Measurements from ENCODE around the gene B3GNT9.
A peak's percentile ranks its signal among the peaks of the same experiment; 100 is the strongest.

B3GNT9 gene

DNA sequence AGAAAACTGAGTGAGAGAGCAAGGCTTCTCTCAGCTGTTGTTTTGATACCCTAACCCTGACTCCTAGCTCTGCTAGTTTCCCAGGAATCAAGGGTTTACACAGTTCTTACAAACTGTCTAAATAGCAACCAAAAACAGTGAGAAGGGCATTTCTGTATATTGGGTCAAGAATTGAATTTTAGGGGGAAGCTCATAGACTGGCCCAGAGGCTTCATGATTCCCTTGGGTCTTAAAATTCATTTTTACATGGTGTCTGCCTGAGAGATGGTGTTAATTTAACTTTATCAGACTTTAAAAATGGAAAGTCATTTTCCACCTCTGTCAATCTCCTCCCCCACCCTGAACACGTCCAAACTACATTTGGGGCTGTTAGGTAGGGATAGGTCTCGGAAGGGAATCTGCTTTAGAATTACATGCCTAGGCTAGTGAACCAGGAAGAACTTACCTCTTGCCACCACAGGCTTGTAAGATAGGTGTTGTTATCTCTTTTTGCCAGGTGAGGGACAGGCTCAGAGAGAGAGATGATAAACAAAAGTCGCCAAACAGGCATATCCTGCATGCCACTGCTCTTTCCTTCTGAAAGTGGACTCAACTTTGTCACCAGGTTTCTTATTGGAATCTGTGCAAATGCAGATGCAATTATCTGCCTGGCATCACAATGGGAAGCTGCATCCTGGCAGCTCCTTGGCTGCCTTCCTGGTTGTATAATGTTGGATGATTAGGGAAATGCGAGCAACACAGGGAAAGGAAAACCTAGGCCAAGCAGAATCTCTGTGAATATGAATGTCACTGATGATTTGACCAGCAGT, 38.0 kb downstream of the B3GNT9 start:
- no peak for DNase-seq

- no peak for DNase-seq
Measured at GRCh38 chr16:67111951-67112444, 38.8 kb downstream of the B3GNT9 start.

GRCh38 chr16:67109407-67110135, 41.2 kb downstream of the B3GNT9 start, which contains the start of gene PHAF1:
Gene PHAF1, plus strand, starts transcription at chr16:67109941. Its CDS starts 235 bp downstream, at chr16:67110176.
- DNase-seq: peak; percentile 71 to 97 (median 90)

- peak in 2 of 14 donors; percentile 39 to 46 for DNase-seq
Measured at GRCh38 chr16:67108931-67109406, 41.8 kb downstream of the B3GNT9 start.

GRCh38 chr16:67108489-67108888, 42.3 kb downstream of the B3GNT9 start:
- no peak for DNase-seq

DNA sequence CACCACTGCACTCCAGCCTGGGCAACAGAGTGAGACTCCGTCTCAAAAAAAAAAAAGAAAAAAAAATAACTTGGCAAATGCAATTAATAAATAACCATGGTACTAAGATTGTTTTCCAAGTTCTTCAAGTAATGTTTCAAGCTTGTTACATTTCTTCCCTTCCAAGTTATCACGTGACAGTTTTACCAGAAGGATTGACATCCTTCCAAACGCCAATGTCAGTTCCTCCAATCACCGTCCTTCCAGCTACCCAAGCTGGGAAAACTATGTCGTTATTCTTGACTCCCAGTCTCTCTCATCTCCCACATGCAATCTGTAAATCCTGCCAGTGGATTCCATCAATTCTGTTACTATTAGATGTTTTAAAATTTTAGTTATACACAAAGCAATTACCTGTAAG, 44.9 kb downstream of the B3GNT9 start:
- no peak for DNase-seq

- DNase-seq: no peak
Measured at GRCh38 chr16:67105246-67105645, 45.6 kb downstream of the B3GNT9 start.

DNA sequence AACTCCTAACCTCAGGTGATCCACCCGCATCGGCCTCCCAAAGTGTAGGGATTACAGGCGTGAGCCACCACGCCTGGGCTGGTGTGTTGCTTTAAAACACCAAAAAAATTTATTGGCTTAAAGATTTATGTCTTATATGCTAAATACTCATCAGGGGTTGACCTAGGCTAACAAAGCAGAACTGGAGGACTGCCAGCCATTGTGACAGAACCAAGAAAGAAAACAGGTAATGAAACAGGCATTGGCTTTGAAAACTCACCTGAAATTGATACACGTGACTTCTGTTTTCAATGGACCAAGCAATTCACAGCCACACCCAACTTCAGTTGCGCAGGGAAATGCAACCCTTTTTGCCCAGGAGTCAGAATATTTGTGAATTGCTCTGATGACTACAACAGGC, 46.0 kb downstream of the B3GNT9 start:
- no peak for DNase-seq

DNA sequence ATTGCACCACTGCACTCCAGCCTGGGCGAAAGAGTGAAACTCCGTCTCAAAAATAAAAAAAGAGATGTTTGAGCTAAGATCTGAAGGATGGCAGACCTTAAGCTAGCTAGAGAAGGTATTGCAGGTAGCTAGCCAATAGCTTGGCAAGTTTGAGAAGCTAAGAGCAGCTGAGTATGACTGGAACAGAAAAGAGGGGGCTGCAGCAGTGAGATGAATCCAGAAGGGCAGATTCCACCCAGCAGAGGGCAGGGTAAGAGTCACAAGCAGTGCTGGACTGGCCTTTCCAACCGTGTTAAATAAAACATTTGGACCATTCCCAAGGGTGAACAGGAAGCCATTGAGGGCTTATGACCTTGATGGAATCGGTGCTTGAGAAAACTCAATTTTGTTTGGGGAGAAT, 46.7 kb downstream of the B3GNT9 start:
- no peak for DNase-seq

DNA sequence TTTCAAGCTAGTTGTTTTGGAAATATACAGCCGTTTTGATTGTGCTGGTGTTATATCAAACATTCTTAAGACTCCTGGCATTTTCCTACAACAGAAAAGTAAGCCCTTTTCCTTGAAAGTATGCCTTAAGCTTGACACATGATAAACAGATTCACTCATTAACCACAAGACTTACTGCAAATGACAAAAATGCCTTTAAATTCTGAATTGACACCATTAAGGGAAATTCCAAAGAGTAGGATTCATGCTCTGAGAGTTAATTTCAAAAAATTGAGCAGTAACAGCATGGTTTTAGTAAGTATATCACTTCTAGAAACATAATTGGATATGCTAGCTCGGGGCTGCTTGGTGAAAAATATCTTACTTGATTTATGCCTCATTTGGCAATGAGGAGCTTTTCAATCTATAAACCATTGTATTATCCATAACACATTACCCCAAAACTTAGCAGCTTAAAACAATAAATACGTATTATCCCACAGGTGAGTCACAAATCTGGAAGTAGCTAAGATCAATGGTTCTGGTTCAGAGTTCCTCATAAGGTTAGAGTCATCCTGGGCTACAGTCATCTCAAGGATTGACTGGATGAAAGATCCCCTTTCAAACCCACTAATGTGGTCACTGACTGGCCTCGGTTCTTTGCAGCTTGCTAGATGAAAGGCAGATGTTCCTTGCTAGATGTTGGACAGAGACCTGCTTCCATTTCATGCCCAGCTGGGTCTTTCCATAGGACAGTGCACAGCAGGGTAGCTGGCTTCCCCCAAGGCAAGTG, 49.3 kb downstream of the B3GNT9 start:
- no peak for DNase-seq

GRCh38 chr16:67100569-67101310, 50.1 kb downstream of the B3GNT9 start:
- no peak for DNase-seq

- DNase-seq: no peak
Measured at GRCh38 chr16:67098599-67098998, 52.2 kb downstream of the B3GNT9 start.
